Ecto neural progenitor cell (in vitro differentiated cells): ENCODE measurements around the gene BCAN.
A peak's percentile ranks its signal among the peaks of the same experiment; 100 is the strongest.

Experiments
- DNase-seq: peaks from one replicate; pipeline ENCODE4 v3.0.0-alpha.2; 2018; ENCODE audit warnings: low spot score

Gene BCAN

GRCh38 chr1:156643778-156644092 lies 1.8 kb downstream of the BCAN start:
- no peak for DNase-seq

- DNase-seq, result no peak
Measured at GRCh38 chr1:156644146-156644545, 2.2 kb downstream of the BCAN start.

GRCh38 chr1:156644640-156645039 lies 2.7 kb downstream of the BCAN start:
- DNase-seq, result no peak

GRCh38 chr1:156645056-156645455 lies 3.1 kb downstream of the BCAN start:
- DNase-seq, result no peak

- DNase-seq, result no peak
Measured at GRCh38 chr1:156645666-156646065, 3.7 kb downstream of the BCAN start.

GRCh38 chr1:156646738-156647211 lies 4.9 kb downstream of the BCAN start:
- no peak for DNase-seq

GRCh38 chr1:156647351-156647750 lies 5.4 kb downstream of the BCAN start:
- DNase-seq, result no peak

- DNase-seq, result no peak
Measured at GRCh38 chr1:156648496-156648895, 6.6 kb downstream of the BCAN start.

- DNase-seq, result no peak
Measured at GRCh38 chr1:156648951-156649350, 7.0 kb downstream of the BCAN start.

- no peak for DNase-seq
Measured at GRCh38 chr1:156652131-156652991, 10.4 kb downstream of the BCAN start.

- no peak for DNase-seq
Measured at GRCh38 chr1:156652992-156653355, 11.1 kb downstream of the BCAN start.

GRCh38 chr1:156654700-156655099 lies 12.8 kb downstream of the BCAN start:
- no peak for DNase-seq

GRCh38 chr1:156655151-156655903 lies 13.4 kb downstream of the BCAN start:
- DNase-seq, result no peak

GRCh38 chr1:156655904-156656516 lies 14.1 kb downstream of the BCAN start:
- DNase-seq, result no peak

- peak; percentile 88 for DNase-seq
Measured at GRCh38 chr1:156656806-156657740, 15.2 kb downstream of the BCAN start.

GRCh38 chr1:156657741-156658319 lies 15.9 kb downstream of the BCAN start:
- DNase-seq, result no peak

- no peak for DNase-seq
Measured at GRCh38 chr1:156658496-156658895, 16.6 kb downstream of the BCAN start.

GRCh38 chr1:156658945-156659574 lies 17.1 kb downstream of the BCAN start:
- DNase-seq, result no peak

GRCh38 chr1:156659661-156659987 lies 17.7 kb downstream of the BCAN start:
- no peak for DNase-seq

- peak; percentile 99 for DNase-seq
Measured at GRCh38 chr1:156659988-156660751, 18.3 kb downstream of the BCAN start.
